SK-N-SH (cell line): ENCODE data around the gene WDR46. TPM values are rescaled to one million over a fixed set of nuclear protein-coding genes. Genes with fewer than 3 reads are reported as not detected.

Experiments used
- CTCF ChIA-PET: fragments of 300-600, 350-600 bp; formaldehyde crosslinking; extraction: SDS; loops from one replicate; lab custom pipeline; 2021; lab: Yijun Ruan, JAX
- POLR2A ChIA-PET: fragments of 350-600 bp; sonication (Branson Sonifier 250); formaldehyde crosslinking; extraction: SDS; loops from one replicate; lab custom pipeline; 2020; ENCODE audit warnings: antibody characterized with exemption, inconsistent platforms; lab: Yijun Ruan, JAX
- DNase-seq: peaks from one replicate; pipeline ENCODE4 v3.0.0; 2012
- H2AFZ ChIP-seq: fragments of 200-600 bp; sonication (generic); 2 replicates; pipeline ENCODE4 v1.8.1; 2016; ENCODE audit warnings: antibody characterized with exemption, mild to moderate bottlenecking, low read depth
- H3F3A ChIP-seq: fragments of 200-600 bp; sonication (generic); replicated peaks from 2 replicates; pipeline ENCODE3; 2016; ENCODE audit warnings: antibody characterized with exemption, mild to moderate bottlenecking; ENCODE audit not compliant: insufficient read depth
- H3K27ac ChIP-seq, 2 experiments: fragments of 200-500 bp in 1 of 2; fragments of 200-600 bp in 1 of 2; sonication (Bioruptor generic) in 1 of 2; sonication (generic), shearing (Covaris generic) in 1 of 2; 2 replicates each; pipeline versions ENCODE4 v1.5.1 to v1.6.1; 2014 to 2016; ENCODE audit warnings: low read depth in 2 of 2, inconsistent platforms in 1 of 2, low read length in 1 of 2, mild to moderate bottlenecking in 1 of 2, mixed read lengths in 1 of 2
- H3K27me3 ChIP-seq: fragments of 200-600 bp; sonication (generic), shearing (Covaris generic); 2 replicates; pipeline ENCODE4 v1.6.1; 2016; ENCODE audit warnings: mixed run types; ENCODE audit not compliant: insufficient read depth
- H3K36me3 ChIP-seq, 2 experiments: fragments of 200-500 bp in 1 of 2; fragments of 200-600 bp in 1 of 2; sonication (Bioruptor generic) in 1 of 2; sonication (generic) in 1 of 2; replicated peaks in 1 of 2; 2 replicates each; pipeline versions ENCODE3 to v1.5.1; 2014 to 2016; ENCODE audit warnings: low read length in 1 of 2, mild to moderate bottlenecking in 1 of 2; ENCODE audit not compliant: insufficient read depth in 2 of 2, control insufficient read depth in 1 of 2
- H3K4me1 ChIP-seq, 2 experiments: fragments of 200-500 bp in 1 of 2; fragments of 200-600 bp in 1 of 2; sonication (Bioruptor generic) in 1 of 2; sonication (generic), shearing (Covaris generic) in 1 of 2; 2 replicates each; pipeline versions ENCODE4 v1.5.1 to v1.6.1; 2014 to 2016; ENCODE audit warnings: low read depth in 1 of 2, low read length in 1 of 2, mixed run types in 1 of 2; ENCODE audit not compliant: insufficient read depth in 2 of 2, control insufficient read depth in 1 of 2
- H3K4me2 ChIP-seq: fragments of 200-600 bp; sonication (generic), shearing (Covaris generic); 2 replicates; pipeline ENCODE4 v1.6.1; 2017; ENCODE audit warnings: mixed run types
- H3K4me3 ChIP-seq, 2 experiments: fragments of 200-500 bp in 1 of 2; fragments of 200-600 bp in 1 of 2; sonication (Bioruptor generic) in 1 of 2; sonication (generic), shearing (Covaris generic) in 1 of 2; 2 replicates each; pipeline versions ENCODE4 v1.5.1 to v1.8.1; 2014 to 2016; ENCODE audit warnings: low read depth in 2 of 2, inconsistent platforms in 1 of 2, low read length in 1 of 2, mild to moderate bottlenecking in 1 of 2, mixed read lengths in 1 of 2, moderate library complexity in 1 of 2
- H3K79me2 ChIP-seq: fragments of 200-600 bp; sonication (generic); 2 replicates; pipeline ENCODE4 v1.8.1; 2017; ENCODE audit warnings: mild to moderate bottlenecking; ENCODE audit not compliant: insufficient read depth
- H3K9ac ChIP-seq: fragments of 200-600 bp; sonication (generic); 2 replicates; pipeline ENCODE4 v1.6.1; 2017; ENCODE audit warnings: mixed run types
- H3K9me2 ChIP-seq: fragments of 200-600 bp; sonication (generic); 2 replicates; pipeline ENCODE4 v1.6.1; 2017; ENCODE audit warnings: mixed run types
- H3K9me3 ChIP-seq: fragments of 200-600 bp; sonication (generic); 2 replicates; pipeline ENCODE4 v1.6.1; 2017; ENCODE audit warnings: mixed run types, mild to moderate bottlenecking, moderate library complexity
- H4K20me1 ChIP-seq: fragments of 200-600 bp; sonication (generic); 2 replicates; pipeline ENCODE4 v1.6.1; 2017; ENCODE audit warnings: mild to moderate bottlenecking, mixed run types; ENCODE audit not compliant: insufficient read depth
- CHD2 ChIP-seq: fragments of 150-350 bp; IDR thresholded peaks from 2 replicates; pipeline ENCODE4 v1.6.1; 2018; ENCODE audit warnings: low read length; ENCODE audit not compliant: partially characterized antibody
- ELF1 ChIP-seq: IDR thresholded peaks from 2 replicates; pipeline ENCODE4 v1.4.0; 2012
- FOXJ3 ChIP-seq: sonication (generic); formaldehyde crosslinking; IDR thresholded peaks from 2 replicates; pipeline ENCODE4 v1.5.1; 2020; ENCODE audit warnings: mild to moderate bottlenecking, missing genetic modification reagents
- FOXM1 ChIP-seq: IDR thresholded peaks from 2 replicates; pipeline ENCODE4 v1.4.0; 2012; ENCODE audit warnings: low read depth, mild to moderate bottlenecking
- GABPA ChIP-seq: IDR thresholded peaks from 2 replicates; pipeline ENCODE4 v1.4.0; 2012; ENCODE audit warnings: low read depth, mild to moderate bottlenecking
- GATA2 ChIP-seq: sonication (generic); formaldehyde crosslinking; IDR thresholded peaks from 2 replicates; pipeline ENCODE4 v1.5.0; 2020; ENCODE audit warnings: mild to moderate bottlenecking, missing genetic modification reagents
- MEF2A ChIP-seq: IDR thresholded peaks from 2 replicates; pipeline ENCODE4 v1.4.0; 2012; ENCODE audit warnings: low read depth, borderline replicate concordance
- NFIC ChIP-seq: IDR thresholded peaks from 2 replicates; pipeline ENCODE4 v1.4.0; 2012; ENCODE audit warnings: borderline replicate concordance
- NRF1 ChIP-seq: IDR thresholded peaks from 2 replicates; pipeline ENCODE4 v1.6.1; 2012; ENCODE audit warnings: low read depth, mild to moderate bottlenecking, low read length
- POLR2AphosphoS5 ChIP-seq: IDR thresholded peaks from 2 replicates; pipeline ENCODE4 v1.6.1; 2012; ENCODE audit warnings: low read depth, low read length
- SIN3A ChIP-seq: IDR thresholded peaks from 2 replicates; pipeline ENCODE4 v1.6.1; 2012; ENCODE audit warnings: low read depth, mild to moderate bottlenecking, low read length, moderate library complexity, borderline replicate concordance
- TCF12 ChIP-seq: IDR thresholded peaks from 2 replicates; pipeline ENCODE4 v1.4.0; 2012
- TEAD4 ChIP-seq: IDR thresholded peaks from 2 replicates; pipeline ENCODE4 v1.4.0; 2012; ENCODE audit warnings: mild to moderate bottlenecking, borderline replicate concordance; ENCODE audit not compliant: insufficient read depth
- YY1 ChIP-seq: IDR thresholded peaks from 2 replicates; pipeline ENCODE4 v1.4.0; 2012; ENCODE audit warnings: low read depth, mild to moderate bottlenecking
- WGBS: methylation state at CpG from one replicate; pipeline ENCODE4 v1.1.6; 2017; ENCODE audit warnings: low lambda C conversion rate; 5-methylcytosine and 5-hydroxymethylcytosine counted together
- polyA plus RNA-seq, 3 experiments: library from polyadenylated mRNA; depleted of rRNA; stranded (reverse); fragments of >200 nt; gene quantifications; 2 replicates each; pipeline ENCODE4 v1.2.3, GENCODE V29; 2012
- TF ChIP-seq, protein P1 (sequence below): fragments of 150-350 bp; IDR thresholded peaks from 2 replicates; pipeline ENCODE4 v1.6.1; 2017; ENCODE audit warnings: antibody characterized with exemption, low read length, low read depth, borderline replicate concordance
- TF ChIP-seq, protein P2 (sequence below): IDR thresholded peaks from 2 replicates; pipeline ENCODE4 v1.4.0; 2012; ENCODE audit warnings: low read depth, borderline replicate concordance
- TF ChIP-seq, protein P3 (sequence below): IDR thresholded peaks from 2 replicates; pipeline ENCODE4 v1.6.1; 2012; ENCODE audit warnings: mild to moderate bottlenecking, low read depth, low read length, moderate library complexity
- TF ChIP-seq, protein P4 (sequence below): IDR thresholded peaks from 2 replicates; pipeline ENCODE4; 2012
- TF ChIP-seq, protein P5 (sequence below): IDR thresholded peaks from 2 replicates; pipeline ENCODE4 v1.4.0; 2012; ENCODE audit warnings: low read depth, borderline replicate concordance
- TF ChIP-seq, protein P6 (sequence below): fragments of 150-350 bp; IDR thresholded peaks from 2 replicates; pipeline ENCODE4 v1.6.1; 2016; ENCODE audit warnings: mild to moderate bottlenecking, low read depth, low read length

The WDR46 gene
- polyA plus RNA-seq, 1 of the 3 experiments (the other 2 are of a cell fraction): 153 TPM

DNA sequence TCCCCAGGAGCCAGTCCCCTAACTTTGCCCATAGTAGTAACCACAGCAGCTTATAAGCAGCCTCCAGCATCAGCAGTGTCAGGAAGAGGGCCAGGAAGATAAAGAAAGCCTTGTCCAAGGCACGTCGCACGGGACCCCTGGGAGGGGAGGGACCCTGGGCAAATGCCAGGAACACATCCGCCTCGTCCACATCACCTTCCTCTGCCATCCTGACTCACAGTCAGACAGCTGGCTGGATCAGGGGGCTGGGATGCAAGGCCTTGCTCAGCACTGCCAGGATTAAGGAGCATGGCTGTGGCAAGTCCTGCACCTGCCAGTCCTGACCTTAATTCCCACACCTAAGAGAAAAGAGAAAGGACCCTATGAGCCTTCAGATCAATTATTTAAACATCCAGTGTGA, 40.0 kb upstream of the WDR46 start:
- TF ChIP-seq FOXJ3 (CRISPR knock-in tag) (no peak), TCF12 (no peak), POLR2AphosphoS5 (no peak), FOXM1 (no peak), NRF1 (no peak), ELF1 (no peak), GABPA (no peak), YY1 (no peak), NFIC (no peak), CHD2 (no peak), GATA2 (CRISPR knock-in tag) (no peak), MEF2A (no peak), TEAD4 (no peak), SIN3A (no peak)
- TF ChIP-seq, protein P1, sequence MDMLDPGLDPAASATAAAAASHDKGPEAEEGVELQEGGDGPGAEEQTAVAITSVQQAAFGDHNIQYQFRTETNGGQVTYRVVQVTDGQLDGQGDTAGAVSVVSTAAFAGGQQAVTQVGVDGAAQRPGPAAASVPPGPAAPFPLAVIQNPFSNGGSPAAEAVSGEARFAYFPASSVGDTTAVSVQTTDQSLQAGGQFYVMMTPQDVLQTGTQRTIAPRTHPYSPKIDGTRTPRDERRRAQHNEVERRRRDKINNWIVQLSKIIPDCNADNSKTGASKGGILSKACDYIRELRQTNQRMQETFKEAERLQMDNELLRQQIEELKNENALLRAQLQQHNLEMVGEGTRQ: no peak
- TF ChIP-seq, protein P2, sequence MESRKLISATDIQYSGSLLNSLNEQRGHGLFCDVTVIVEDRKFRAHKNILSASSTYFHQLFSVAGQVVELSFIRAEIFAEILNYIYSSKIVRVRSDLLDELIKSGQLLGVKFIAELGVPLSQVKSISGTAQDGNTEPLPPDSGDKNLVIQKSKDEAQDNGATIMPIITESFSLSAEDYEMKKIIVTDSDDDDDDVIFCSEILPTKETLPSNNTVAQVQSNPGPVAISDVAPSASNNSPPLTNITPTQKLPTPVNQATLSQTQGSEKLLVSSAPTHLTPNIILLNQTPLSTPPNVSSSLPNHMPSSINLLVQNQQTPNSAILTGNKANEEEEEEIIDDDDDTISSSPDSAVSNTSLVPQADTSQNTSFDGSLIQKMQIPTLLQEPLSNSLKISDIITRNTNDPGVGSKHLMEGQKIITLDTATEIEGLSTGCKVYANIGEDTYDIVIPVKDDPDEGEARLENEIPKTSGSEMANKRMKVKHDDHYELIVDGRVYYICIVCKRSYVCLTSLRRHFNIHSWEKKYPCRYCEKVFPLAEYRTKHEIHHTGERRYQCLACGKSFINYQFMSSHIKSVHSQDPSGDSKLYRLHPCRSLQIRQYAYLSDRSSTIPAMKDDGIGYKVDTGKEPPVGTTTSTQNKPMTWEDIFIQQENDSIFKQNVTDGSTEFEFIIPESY: no peak
- TF ChIP-seq, protein P3, sequence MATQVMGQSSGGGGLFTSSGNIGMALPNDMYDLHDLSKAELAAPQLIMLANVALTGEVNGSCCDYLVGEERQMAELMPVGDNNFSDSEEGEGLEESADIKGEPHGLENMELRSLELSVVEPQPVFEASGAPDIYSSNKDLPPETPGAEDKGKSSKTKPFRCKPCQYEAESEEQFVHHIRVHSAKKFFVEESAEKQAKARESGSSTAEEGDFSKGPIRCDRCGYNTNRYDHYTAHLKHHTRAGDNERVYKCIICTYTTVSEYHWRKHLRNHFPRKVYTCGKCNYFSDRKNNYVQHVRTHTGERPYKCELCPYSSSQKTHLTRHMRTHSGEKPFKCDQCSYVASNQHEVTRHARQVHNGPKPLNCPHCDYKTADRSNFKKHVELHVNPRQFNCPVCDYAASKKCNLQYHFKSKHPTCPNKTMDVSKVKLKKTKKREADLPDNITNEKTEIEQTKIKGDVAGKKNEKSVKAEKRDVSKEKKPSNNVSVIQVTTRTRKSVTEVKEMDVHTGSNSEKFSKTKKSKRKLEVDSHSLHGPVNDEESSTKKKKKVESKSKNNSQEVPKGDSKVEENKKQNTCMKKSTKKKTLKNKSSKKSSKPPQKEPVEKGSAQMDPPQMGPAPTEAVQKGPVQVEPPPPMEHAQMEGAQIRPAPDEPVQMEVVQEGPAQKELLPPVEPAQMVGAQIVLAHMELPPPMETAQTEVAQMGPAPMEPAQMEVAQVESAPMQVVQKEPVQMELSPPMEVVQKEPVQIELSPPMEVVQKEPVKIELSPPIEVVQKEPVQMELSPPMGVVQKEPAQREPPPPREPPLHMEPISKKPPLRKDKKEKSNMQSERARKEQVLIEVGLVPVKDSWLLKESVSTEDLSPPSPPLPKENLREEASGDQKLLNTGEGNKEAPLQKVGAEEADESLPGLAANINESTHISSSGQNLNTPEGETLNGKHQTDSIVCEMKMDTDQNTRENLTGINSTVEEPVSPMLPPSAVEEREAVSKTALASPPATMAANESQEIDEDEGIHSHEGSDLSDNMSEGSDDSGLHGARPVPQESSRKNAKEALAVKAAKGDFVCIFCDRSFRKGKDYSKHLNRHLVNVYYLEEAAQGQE: no peak
- TF ChIP-seq, protein P4, sequence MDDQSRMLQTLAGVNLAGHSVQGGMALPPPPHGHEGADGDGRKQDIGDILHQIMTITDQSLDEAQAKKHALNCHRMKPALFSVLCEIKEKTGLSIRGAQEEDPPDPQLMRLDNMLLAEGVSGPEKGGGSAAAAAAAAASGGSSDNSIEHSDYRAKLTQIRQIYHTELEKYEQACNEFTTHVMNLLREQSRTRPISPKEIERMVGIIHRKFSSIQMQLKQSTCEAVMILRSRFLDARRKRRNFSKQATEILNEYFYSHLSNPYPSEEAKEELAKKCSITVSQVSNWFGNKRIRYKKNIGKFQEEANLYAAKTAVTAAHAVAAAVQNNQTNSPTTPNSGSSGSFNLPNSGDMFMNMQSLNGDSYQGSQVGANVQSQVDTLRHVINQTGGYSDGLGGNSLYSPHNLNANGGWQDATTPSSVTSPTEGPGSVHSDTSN: no peak
- TF ChIP-seq, protein P5, sequence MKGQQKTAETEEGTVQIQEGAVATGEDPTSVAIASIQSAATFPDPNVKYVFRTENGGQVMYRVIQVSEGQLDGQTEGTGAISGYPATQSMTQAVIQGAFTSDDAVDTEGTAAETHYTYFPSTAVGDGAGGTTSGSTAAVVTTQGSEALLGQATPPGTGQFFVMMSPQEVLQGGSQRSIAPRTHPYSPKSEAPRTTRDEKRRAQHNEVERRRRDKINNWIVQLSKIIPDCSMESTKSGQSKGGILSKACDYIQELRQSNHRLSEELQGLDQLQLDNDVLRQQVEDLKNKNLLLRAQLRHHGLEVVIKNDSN: no peak
- TF ChIP-seq, protein P6, sequence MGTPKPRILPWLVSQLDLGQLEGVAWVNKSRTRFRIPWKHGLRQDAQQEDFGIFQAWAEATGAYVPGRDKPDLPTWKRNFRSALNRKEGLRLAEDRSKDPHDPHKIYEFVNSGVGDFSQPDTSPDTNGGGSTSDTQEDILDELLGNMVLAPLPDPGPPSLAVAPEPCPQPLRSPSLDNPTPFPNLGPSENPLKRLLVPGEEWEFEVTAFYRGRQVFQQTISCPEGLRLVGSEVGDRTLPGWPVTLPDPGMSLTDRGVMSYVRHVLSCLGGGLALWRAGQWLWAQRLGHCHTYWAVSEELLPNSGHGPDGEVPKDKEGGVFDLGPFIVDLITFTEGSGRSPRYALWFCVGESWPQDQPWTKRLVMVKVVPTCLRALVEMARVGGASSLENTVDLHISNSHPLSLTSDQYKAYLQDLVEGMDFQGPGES: no peak
- TF ChIP-seq, all 33 proteins: peak for 0
- DNase-seq: no peak

More for the DNA sequence above, 40.0 kb upstream of the WDR46 start:
- Histone ChIP-seq H3K9ac (no peak overlapping the region), H3K79me2 (no peaks in the 10 kb centered on the region), H3K36me3 (no peaks in the 10 kb centered on the region), H3K4me1 (peaks cover 0 to under 1% of the 10 kb centered on the region in 2 experiments; a peak in 1 of 4 replicates), H4K20me1 (no peaks in the 10 kb centered on the region), H3K4me2 (no peak overlapping the region), H3F3A (peaks cover 3% of the 10 kb centered on the region), H3K27me3 (no peaks in the 10 kb centered on the region), H3K27ac (no peak overlapping the region), H3K4me3 (no peak overlapping the region), H3K9me3 (no peaks in the 10 kb centered on the region), H3K9me2 (no peaks in the 10 kb centered on the region), H2AFZ (no peak overlapping the region)
- CTCF ChIA-PET: interaction anchor here (1.1 to 1.3 kb wide), 2 partner anchors 17 to 29 kb away, joined by 3 read pairs; no protein-coding TSS in a partner anchor
- 20% methylated on average over 1 of the region's 5 CpGs for WGBS
- POLR2A ChIA-PET: no interaction called here
